ENCODE measurements around the gene MORN5. TPM values are rescaled to one million over a fixed set of nuclear protein-coding genes. Genes with fewer than 3 reads are reported as not detected.
A peak's percentile ranks its signal among the peaks of the same experiment; 100 is the strongest.

MORN5 gene
- total RNA-seq, 4 donors from 2014 or later, result 1.8 TPM; not detected in 3

- H3K36me3 ChIP-seq, result no peaks in the 10 kb centered on the region
- no peak overlapping the region for H3K27ac ChIP-seq
- peaks cover 0 to 22% (median 11%) of the 10 kb centered on the region in 4 donors for H3K4me1 ChIP-seq
- H3K4me3 ChIP-seq, result peak overlapping the region; percentile 9 to 42 (median 28)
- DNase-seq (ENCODE audit: low spot score in 2 of 2), result no peak
- TF ChIP-seq CTCF (IDR thresholded peaks at IDR 0.05) (no peak), POLR2A (IDR thresholded peaks at IDR 0.05) (no peak)
- H3K27me3 ChIP-seq, result peaks cover 0 to 94% of the 10 kb centered on the region in 2 donors
- WGBS, 2 donors, result 4 to 12% methylated on average over 21 to 25 of the region's 93 CpGs
- H3K9me3 ChIP-seq, result no peaks in the 10 kb centered on the region
Observed at GRCh38 chr9:122213589-122214413, 54.1 kb downstream of the MORN5 start.

- Histone ChIP-seq H3K27me3 (peaks cover 0 to 96% of the 10 kb centered on the region in 2 donors), H3K36me3 (no peaks in the 10 kb centered on the region), H3K4me3 (peak overlapping the region in 2 of 4 donors; percentile 9 to 42), H3K27ac (no peak overlapping the region), H3K9me3 (no peaks in the 10 kb centered on the region), H3K4me1 (peaks cover 0 to 29% (median 18%) of the 10 kb centered on the region in 4 donors)
- no peak for DNase-seq (ENCODE audit: low spot score in 2 of 2)
- no peak for TF ChIP-seq POLR2A (IDR thresholded peaks at IDR 0.05)
- TF ChIP-seq CTCF (IDR thresholded peaks at IDR 0.05), result no peak
- no peak for TF ChIP-seq EP300 (IDR thresholded peaks at IDR 0.05)
- WGBS, 2 donors, result 43 to 53% methylated on average over 9 of the region's 9 CpGs
Observed at GRCh38 chr9:122214507-122214906, 54.8 kb downstream of the MORN5 start.

- H3K9me3 ChIP-seq, result no peaks in the 10 kb centered on the region
- no peak overlapping the region for H3K27ac ChIP-seq
- H3K36me3 ChIP-seq, result no peaks in the 10 kb centered on the region
- H3K27me3 ChIP-seq, result peaks cover 0 to 99% of the 10 kb centered on the region in 2 donors
- DNase-seq (ENCODE audit: low spot score in 2 of 2), result no peak
- H3K4me1 ChIP-seq, result peaks cover 0 to 41% (median 23%) of the 10 kb centered on the region in 4 donors
- no peak for TF ChIP-seq EP300 (IDR thresholded peaks at IDR 0.05)
- TF ChIP-seq POLR2A (IDR thresholded peaks at IDR 0.05), result no peak
- TF ChIP-seq CTCF (IDR thresholded peaks at IDR 0.05), result no peak
- WGBS, 2 donors, result 78 to 100% methylated on average over 1 of the region's 1 CpG
- H3K4me3 ChIP-seq, result no peak overlapping the region
Observed at GRCh38 chr9:122215663-122216062, 56.0 kb downstream of the MORN5 start.

- Histone ChIP-seq H3K9me3 (no peaks in the 10 kb centered on the region), H3K4me3 (no peak overlapping the region), H3K36me3 (no peaks in the 10 kb centered on the region), H3K27ac (no peak overlapping the region), H3K27me3 (peaks cover 0 to 99% of the 10 kb centered on the region in 2 donors), H3K4me1 (peaks cover 0 to 47% (median 23%) of the 10 kb centered on the region in 4 donors)
- WGBS, 2 donors, result 72 to 73% methylated on average over 4 of the region's 4 CpGs
- DNase-seq (ENCODE audit: low spot score in 2 of 2), result no peak
- TF ChIP-seq CTCF (IDR thresholded peaks at IDR 0.05) (no peak), EP300 (IDR thresholded peaks at IDR 0.05) (no peak)
Observed at GRCh38 chr9:122216138-122216797, 56.6 kb downstream of the MORN5 start.

Measured in tibial nerve (tissue), 4 donors.